GM21515 (cell line): Measurements from ENCODE around the gene PCBP3.

Experiments
- ATAC-seq: cut with Tn5 transposase; IDR thresholded peaks from one replicate; pipeline ENCODE4 v1.9.1; 2021; ENCODE audit not compliant: unreplicated experiment

PCBP3 gene

DNA sequence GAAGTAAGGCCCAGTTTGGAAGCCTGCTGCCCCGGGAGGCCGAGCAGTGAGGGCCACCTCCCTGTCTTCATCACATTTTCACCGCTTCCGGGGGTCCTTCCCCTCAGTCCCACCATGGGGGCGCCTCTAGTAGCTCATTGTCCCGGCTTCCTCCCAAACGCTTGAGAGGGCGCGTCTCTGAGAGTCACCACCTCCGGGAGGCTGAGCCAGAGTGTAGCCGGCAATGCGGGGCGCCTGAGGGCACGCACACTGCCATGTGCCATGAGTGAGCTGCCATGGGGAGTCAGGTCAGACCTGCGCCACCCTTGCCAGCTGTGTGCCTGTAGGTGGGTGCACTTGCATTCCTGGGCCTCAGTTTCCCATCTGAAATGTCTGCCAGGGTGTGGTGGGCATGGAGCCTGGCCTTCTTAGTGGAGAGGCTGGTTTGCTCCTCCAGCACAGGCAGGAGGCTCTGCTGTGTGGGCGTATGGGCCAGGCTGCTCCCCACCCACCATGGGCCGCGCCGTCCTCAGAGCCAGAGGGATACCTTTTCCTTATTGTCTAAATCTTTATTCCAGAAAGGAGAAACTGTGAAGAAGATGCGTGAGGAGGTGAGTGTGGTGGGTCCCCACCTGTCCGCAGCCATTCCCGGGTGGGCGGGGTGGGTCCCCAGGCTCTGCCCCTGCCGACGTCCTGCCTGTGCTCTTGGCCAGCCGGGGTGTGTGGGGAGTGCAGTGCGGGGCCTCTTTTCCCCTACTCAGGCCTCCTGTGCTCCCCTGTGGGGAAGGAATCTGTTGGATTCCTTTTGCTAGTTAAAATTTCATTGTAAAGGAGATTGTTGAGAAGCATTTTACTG lies 256.7 kb downstream of the PCBP3 start:
- no peak for ATAC-seq

DNA sequence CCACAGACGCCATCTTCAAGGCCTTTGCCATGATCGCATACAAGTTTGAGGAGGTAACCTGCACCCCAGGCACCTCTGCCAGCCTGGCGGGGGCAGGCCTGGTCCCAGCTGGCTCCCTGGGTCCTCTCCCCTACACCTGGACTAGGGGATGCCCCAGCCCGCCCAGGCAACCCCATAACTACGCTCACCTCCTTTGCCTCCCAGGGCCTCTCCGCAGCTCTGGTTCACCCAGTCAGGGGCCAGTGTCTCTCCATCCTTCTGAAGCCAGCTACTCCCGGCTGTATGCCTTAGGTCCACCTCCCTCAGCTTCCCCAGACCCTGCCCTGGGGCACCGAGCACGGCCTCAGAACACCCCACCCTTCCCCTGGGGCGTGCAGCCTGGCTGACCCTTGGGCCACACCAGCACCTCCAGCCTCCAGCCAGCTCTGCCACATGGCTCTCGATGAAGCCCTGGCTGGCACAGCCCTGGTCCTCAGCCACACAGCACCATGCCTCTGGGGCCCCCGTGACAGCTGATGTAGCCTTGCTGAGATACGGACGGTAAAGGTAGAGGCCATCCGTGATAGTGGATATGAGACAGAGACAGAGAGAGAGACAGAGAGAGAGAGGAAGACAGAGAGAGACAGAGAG lies 257.7 kb downstream of the PCBP3 start:
- no peak for ATAC-seq

DNA sequence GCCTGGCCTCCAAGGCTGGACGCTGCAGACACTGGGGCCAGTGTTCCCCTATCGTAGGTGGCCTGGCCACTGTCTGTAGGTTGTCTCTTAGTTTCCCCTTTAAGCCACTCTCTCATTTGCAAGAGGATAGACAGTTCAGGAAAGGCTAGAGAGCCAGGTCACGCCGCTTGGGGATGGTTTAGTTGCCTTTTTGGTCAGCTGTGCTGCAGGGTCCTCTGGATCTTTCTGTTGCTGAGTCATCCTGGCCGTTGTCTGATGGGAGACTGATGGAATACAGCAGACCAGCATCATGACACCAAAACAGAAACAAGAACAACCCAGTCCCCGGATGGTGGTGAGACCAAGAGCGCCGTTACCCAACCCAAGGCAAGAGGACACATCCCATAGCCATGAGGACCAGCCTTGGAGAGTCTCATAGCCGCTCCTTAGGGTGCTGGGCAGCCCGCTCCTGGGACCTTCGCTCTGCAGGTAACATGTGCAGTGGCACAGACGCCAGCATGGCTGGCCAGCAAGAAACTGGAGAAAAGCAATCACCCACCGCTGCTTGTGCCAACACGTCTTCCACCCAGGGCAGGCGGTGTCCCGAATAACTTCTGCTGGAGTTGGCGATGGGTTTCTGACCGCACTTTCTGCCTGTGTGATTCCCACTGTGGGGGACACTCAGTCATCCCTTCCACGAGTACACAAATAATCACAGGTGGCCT lies 258.9 kb downstream of the PCBP3 start:
- no peak for ATAC-seq

DNA sequence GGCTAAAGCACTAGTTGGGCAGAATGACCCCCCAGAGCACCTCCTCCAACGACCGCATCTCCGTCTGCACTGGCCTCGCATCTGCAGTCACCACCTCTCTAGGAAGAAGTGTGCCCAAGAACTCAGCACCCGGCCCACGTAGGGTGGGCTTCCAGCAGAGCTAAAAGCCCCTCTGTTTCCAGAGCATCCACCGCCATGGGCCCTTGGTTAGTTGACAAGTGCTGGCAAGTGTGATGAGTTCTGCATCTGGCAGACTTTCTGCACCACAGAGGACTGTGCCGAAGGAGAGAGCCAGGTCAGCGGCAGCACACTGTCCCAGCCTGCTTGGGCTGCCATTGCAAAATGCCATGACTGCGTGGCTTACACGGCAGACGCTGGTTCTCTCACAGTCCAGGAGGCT lies 261.7 kb downstream of the PCBP3 start:
- ATAC-seq, result no peak

DNA sequence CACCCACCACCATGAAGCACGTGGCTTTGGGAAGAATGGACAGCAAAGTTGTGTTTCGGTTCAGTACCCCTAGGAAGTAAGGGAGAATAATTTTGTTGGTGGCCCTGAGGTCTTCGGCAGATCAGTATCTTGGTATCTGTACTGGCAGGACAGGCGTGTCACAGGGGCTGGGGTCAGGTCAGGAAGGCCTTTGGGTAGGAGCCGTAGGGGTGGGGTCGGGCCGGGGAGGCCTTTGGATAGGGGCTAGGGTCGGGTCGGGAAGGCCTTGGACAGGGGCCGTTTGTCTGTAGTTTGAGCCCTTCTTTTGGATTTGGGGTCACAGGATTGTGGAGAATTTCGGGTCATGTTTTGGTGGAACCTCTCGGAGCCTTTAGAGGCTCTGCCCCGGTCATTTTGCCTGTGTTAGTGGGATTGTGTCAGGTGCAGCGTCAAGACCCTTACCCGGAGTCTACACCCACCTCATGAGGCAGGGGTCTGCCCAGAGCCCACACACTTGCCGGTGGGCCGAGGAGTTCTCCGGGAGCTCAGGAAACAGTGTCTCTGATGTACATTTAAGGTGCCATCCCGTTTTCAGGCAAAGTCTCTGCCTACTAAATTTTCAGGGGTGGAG lies 262.8 kb downstream of the PCBP3 start:
- no peak for ATAC-seq

DNA sequence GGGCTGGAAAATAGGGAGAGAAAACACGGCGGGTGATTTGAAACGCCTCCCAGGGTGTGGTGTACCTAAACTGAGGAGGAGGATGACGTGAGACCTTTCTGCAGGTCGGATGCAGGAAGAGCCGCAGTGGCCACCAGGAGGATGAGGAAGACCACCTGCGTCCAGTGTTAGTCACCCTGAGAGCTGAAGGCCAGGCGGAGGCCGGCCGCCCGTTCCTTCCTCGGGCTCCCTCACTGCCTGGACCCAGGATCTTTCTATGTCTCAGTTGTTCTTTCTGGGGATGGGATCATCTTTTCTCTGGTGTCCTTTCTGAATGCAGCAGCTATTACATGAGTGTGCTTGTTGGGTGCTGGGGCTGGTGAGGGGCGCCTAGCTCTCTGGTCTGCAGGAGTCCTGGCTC lies 263.3 kb downstream of the PCBP3 start:
- ATAC-seq, result no peak

DNA sequence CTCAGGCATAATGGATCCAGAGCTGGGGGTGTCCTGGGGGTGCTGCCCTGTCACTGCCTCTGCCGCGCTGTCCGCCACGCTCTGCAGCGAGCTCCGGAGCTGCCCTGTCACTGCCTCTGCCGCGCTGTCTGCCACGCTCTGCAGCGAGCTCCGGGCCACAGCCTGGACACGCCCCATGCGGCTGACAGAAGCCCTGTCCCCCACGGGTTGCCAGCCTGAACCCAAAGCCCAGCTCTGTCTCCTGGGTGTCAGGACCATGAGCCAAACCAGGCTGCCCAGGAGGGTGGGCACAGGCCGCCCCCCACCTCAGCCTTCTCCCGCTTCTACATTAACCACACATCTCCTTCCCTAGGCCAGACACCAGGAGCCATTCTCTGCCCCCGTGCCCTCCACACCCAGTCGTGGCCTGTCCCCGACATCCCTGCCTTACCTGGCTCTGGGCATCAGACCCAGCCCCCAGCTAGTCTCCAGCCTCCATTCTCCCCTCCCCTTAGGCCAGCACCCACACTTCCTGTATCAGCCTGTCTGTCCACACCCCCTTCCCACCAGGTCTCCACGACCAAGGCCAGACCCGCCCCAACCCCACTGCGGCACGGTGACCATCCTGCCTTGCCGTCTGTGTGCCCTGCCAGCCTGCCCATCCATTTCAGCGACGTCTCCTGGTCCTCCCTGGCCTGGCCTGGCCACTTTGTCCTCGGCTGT lies 265.2 kb downstream of the PCBP3 start:
- no peak for ATAC-seq

DNA sequence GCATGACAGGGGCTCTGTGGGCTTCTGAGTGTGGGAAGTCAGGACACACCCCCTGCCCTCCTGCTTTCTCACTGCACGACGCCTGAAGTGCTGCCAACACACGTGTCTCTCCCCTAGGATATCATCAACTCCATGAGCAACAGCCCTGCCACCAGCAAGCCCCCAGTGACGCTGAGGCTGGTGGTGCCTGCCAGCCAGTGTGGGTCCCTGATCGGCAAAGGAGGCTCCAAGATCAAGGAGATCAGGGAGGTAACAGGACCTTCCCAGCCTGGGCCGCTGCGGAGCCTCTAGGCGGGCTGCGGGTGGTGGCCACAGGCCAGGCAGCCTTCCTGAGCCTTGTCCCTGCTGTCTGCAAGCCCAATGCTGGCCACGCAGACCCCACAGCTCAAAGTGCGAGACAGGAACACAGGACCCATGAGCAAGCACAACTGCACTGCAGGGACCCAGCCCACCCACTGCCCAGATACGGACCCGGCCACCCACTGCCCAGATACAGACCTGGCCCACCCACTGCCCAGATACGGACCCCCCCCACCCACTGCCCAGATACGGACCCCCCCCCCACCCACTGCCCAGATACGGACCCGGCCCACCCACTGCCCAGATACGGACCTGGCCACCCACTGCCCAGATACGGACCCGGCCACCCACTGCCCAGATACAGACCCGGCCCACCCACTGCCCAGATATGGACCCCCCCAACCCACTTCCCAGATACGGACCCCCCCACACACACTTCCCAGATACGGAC lies 265.9 kb downstream of the PCBP3 start:
- ATAC-seq, result no peak

DNA sequence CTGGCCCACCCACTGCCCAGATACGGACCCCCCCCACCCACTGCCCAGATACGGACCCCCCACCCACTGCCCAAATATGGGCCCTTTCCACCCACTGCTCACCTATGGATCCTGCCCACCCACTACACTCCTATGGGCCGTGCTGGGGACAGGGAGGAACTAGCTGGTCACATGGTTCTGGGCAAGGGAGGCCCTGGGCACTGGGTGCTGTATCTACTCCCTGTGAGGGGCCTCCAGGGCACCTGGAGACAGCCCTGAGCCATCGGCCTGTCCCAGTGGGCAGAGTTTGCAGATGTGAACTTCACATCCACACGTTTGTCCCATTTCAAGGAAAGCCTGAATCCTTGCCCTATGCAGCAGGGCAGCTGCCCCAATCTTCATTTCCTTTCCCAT lies 266.6 kb downstream of the PCBP3 start:
- ATAC-seq, result no peak

DNA sequence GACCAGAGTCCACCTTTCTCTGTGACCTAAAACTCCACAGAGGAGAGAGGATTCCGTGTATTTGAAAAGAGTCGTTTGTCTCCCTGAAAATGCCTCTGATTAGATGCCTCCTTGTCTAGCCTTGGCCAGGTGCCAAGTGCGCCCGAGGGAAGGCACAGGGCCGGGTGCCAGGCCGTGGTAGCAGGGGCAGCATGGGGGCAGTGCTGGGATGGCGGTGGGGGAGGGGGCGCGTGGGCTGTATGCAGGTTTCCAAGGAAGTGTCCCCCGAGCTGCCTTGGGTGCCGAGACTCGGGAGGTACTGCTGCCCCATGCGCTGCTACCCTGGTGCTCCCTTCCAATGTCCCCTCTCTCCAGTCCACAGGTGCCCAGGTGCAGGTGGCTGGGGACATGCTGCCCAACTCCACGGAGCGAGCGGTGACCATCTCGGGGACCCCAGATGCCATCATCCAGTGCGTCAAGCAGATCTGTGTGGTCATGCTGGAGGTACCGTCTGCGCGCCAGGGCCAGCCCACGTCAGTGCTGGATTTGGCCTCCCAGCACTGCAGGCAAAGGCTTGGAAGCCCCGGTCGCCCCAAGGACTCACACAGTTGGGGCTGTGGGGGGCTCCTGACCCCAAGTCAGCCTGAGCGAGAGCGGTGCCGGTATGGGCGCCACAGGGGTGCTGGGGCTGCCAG lies 267.2 kb downstream of the PCBP3 start:
- ATAC-seq, result no peak

DNA sequence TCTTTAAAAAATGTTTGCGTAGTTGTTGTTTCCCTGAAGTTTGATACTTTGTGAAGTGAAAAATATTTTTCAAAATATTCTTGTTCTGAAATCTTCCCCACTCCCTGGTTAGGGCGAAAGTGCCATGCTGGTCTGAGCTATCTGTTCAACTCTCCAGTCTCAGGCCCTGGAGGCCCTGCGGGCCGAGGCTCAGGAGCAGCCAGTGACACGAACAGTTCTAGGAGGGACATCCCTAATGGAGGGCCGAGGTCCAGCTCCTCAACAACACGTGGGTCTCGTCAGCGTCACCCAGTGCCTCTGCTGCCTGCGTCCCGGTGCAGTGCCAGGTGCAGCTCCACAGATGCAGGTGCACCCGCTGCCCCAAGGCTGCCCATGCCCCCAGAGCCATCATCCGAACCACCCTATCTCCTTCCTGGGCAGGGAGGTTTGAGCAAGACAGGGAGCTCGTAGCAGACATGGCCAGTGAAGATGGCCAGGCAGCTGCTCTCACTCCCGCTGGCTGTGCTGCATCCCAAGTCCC lies 268.3 kb downstream of the PCBP3 start:
- ATAC-seq, result no peak

DNA sequence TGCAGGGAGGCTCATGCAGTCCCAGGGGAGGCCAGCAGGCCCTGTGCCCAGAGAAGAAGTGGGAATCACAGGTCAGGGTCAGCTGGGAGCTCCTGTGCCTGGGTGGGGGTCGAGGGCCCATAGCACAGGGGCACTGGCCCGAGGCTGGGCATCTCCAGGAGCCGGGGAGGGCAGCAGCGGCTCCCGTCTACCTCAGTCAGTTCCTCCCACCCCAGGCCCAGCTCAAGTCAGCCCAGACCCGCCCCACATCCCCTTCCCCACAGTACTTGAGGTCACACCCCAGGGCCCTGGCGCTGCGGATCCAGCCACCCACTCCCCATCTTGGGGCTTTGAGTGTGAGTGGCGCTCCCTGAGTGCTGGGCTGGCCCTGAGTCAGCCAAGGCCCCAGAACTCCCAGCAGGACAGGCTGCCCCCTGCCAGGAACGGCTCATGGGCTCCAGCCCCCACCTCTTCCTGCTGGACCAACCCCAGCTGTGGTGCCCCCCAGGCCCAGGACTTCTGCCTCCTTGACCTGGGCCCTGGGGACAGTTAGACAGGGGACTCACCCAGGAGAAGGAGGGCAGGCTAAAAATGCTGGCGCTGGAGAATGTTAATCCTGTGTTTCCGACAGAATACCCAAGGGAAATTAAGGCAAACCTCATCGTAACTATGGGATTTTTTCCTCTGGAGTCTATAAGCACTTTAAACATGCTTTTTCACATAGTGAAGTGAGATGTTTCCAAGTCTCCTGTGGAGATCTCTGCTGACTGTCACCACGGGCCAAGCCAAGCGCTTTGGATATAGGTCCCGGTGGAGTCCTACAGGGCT lies 269.3 kb downstream of the PCBP3 start:
- no peak for ATAC-seq

DNA sequence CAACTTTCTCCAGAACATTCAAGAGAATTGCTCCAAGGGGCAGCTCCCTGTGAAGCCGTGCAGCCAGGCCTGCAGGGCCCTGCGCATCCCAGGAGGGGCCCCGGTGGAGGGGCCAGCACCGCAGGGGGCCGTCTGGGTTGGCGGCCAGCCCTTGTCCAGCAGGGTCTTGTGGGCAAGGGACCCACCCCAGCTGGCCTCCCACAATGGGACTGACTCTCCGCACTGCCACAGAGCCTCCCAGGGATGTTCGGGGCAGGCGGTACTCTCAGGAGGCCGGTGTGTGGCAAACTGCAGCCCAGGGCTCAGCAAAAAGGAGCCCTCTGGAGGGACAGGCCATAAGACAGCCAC lies 269.9 kb downstream of the PCBP3 start:
- ATAC-seq, result no peak

DNA sequence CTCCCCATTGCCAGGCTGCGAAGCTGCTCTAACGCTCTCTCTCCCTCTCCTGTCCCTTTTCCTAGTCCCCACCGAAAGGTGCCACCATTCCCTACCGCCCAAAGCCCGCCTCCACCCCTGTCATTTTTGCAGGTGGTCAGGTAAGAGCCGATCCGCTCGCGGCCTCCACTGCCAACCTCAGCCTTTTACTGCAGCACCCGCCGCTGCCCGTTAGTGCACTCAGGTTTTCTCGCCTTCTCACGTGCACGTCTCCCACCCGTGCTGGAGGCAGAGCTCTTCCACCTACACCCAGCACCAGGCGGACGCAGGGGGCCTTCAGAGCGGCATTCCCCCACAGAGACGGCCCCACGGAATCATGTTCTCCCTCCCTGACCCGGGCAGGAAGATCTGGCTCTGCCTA lies 270.4 kb downstream of the PCBP3 start:
- no peak for ATAC-seq

DNA sequence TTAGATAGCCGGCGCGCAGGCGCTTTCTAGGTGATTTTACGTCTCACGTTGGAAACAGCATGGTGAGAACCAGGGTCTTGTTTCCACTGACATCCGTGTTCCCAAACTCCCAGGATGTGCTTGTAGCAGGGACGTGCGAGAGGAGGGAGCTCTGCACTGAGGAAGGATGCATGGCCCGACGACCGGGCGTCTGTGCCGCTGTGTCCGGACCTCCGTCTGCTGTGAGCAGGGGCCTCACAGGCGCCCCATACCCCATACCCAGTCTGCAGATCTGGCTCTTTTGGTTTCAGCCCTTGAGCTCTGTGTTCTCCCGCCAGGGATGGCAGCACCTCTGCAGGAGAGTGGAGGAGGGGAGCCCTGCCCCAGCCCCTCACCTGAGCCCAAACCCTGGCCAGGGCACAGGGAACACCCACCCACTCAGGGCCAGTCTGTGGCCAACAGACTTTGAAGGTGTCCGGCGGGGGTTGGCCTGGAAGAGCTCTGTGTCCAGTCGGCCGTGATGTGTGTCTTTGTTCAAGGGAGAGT lies 270.9 kb downstream of the PCBP3 start:
- ATAC-seq, result no peak

DNA sequence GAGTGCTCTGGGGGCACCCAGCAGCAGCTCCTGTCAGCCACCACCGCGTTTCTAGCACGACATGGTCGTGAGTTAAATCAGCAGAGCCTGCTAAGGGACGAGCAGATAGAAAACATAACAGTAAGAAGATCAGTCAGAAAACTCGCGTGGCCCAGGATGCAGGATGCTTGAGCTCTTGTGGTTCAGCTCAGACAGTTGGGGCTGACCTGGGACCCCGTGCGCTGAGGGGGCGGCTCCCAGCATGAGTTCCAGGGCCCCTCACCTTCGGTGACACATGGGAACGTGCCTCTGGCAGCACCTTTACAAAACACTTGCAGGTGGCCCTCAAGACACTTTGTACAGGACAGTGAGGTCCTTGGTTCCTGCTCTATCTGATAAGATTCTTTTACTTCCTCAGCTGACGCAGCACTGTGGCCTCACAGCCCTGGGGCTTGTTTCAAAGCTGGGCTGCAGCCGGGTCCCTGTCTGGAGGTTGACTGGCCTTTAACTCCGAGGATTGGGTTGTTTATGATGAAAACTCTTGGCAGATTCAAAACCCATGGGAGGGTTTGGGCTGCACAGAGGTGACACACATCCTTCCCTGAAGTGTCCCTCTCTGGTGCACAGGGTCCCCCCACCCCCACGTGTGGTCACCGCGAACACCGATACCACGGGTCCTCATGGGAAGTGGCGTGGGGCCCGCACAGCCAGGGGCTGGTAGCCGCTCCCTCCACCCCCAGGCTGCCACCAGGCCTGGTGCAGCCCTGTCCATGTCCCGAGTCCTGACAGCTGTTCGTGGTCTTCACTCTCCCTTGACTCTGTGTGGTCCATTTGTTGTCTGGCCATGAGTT lies 272.7 kb downstream of the PCBP3 start:
- no peak for ATAC-seq

DNA sequence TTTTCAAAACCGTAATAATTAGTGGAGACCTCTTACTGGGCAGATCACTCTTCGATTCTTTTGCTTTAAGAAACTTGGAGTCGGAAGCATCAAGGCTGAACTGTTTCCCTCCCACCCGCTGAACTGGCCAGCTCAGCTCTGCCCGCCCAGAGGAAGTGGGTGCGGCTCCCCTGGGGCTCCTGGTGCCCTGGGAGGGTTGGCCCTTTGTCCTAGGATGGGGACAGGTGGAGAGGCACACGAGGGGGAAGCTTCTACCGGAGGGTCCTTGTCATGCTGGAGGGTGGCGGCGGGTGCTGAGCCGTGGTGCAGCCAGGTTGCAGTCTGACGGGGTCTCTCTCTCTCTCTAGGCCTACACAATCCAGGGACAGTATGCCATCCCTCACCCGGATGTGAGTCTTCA lies 273.7 kb downstream of the PCBP3 start:
- ATAC-seq, result no peak

DNA sequence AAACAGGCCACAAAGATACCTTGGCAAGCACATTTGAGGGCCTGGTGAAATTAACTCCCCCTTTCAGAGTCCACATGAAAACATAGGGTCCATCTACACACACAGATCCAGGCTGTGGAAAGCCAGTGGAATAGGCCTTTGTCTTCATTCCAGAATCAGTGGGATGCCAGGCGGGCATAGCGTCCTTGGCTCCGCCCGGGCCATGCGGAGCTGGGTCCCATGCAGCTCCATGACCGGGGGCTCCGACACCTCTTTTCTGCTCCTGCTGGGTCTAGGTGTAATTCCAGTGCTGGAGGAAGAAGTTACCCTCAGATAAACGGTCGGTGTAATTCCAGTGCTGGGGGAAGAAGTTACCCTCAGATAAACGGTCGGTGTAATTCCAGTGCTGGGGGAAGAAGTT lies 274.5 kb downstream of the PCBP3 start:
- no peak for ATAC-seq
